NCI-H187 (cell line): ENCODE results near the gene ARHGAP8.

Experiments used
- DNase-seq, 2 experiments: peaks; one replicate each; lab custom pipeline; 2025; lab: John Stamatoyannopoulos, UW

Gene ARHGAP8

DNA sequence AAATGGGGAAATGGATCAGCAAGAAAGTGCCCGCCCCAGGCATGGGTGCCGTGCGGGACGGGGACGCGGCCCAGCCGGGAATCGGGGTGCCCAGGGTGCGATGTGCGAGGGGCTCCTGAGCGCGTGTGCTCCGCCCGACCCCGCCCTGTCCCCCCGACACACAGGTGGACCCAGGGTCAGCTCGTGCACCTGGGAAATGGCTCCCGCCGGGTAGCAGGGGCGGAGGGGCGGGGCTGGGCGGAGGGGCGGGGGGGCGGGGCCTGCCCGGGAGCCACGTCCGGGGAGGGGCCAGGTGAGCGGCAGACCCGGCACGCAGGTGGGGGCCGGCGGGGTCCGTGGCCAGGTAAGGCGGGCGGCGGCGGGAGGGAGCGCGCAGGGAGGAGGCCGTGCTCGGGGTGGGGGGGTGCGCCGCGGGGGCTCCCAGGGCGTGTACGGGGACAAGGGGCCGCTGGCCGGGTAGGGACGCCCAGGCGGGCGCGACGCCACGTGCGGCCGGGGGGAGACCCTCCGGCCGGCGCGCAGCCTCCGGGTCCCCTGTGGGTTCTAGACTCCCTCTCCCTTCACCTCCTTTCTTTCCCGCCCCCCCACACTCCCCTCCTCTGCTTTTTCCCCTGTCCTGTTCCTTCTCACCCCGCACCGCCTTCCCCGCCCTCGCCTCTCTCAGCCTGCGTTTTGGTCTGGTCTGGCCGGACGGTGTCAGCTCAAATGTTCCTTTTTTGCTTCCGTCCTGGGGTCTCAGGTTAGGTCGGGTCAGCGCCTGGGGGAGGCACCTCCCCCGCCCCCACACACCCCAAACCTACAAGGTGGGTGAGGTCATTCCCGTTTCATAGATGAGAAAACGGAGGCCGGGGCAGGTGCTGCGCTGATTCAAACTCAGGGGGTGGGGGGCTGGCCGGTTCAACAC, at the start of gene ARHGAP8:
ARHGAP8 (plus strand) TSS at position 291 of the 904 bp plus-strand sequence. CDS start 33,953 bp downstream, outside the sequence.
- DNase-seq = peak in 1 of 2 experiments; percentile 40

DNA sequence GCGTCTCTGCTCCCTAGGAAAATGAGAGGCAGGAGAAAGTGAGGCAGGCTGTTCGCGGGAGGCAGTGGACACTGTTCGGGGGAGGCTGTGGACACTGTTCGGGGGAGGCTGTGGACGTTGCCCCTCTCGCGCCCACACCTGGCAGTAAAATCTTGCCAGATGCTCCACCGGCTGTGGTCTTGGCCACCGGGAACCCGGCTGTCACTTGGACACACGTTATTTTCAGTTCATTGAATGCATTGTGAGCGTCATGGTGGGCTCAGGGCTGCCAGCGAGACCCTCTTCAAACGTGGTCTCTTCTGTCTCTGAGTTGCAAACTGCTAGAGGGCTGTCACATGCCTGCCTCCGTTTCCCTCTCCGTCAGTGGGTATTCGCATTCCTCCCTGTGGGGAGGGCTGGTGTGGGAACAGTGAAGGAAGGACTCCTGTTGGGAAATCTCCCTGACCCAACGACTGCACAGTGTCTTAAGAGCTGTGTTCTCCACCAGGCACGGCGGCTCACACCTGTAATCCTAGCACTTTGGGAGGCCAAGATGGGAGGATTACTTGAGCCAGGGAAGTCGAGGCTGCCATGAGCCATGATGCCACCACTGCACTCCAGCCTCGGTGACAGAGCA, 49.0 kb upstream of the ARHGAP8 start:
- DNase-seq = no peak

DNA sequence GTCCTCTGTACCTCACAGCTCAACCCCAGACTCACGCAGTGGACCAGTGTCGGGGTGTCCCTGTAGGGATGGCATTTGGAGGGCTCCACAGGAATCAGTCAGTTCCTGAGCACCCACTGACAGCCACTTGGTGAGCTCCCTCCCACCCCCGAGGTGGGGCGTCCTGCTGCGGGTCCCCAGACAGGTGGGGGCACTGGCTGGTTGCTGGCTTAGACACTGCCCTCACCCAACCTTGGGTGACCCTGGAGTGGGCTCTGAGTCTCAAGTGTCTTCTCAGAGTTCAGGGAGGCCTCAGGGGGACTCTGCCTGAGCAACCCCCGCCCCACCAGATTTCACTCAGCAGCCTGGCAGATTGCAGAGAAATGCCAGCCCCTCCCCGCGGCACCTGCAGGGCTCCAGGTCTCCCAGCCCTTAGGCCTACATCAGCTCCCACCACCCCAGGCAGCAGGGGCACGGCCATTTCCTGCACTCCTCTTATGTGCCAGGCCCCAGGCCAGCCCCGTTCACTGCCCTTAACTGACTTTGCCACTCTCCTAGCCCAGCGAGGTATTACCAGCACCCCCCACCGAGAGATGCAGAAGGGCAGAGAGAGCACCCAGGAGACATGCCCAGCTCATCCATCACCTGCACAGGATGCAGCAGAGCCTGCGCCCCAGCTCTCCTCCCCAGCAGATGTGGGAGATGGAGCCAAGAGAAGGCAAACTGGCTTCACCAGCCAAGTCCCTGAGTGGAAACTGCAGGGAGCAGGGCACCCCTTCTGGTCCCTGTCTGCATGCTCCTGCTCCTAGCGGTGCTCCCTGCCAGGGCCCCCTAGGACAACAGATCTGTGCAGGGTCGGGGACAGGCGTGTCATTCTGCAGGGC, 48.0 kb upstream of the ARHGAP8 start:
- DNase-seq = no peak

DNA sequence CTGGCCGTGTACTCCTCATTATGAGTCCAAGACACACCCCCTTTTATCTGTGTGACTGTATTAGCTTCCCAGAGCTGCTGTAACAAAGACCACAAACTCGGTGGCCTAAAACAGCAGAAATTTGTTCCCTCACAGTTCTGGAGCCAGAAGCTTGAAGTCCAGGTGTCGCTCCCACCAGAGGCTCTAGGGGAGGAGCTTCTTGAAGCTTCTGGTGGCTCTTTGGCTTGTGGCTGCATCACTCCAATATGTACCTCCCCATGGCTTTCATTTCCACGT, 47.4 kb upstream of the ARHGAP8 start:
- DNase-seq = no peak

DNA sequence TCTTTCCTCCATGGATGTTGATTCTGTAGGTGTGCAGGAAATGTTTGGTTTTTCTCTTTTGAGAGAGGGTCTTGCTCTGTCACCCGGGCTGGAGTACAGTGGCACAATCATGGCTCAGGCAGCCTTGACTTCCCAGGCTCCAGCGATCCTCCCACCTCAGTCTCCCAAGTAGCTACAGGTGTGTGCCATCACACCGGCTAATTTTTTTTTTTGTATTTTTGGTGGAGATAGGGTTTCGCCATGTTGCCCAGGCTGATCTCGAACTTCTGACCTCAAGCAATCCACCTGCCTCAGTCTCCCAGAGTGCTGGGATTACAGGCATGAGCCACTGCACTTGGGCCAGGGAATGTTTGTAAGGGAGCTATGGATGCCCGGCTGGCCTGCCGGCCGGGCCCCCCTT, 45.9 kb upstream of the ARHGAP8 start:
- no peak for DNase-seq

DNA sequence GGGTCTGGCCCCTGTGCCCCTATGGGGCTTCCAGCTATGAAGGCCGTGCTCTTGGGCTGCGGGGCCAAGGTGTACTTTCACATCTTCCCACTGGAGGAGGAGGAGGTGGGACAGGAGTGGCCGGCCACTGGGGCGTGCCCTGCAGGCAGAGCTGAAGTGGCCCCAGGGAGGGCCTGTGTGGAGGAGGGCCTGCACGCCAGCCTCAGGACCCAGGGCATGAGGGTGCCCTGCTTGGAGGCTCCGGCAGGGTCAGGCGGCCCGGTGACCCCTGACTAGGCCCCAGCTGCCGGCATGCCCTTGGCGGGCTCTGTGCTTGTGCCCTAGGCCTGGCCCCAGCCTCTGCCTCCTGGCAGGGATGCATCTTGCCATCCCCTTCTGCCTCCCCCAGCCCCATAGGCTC, 45.2 kb upstream of the ARHGAP8 start:
- no peak for DNase-seq

DNA sequence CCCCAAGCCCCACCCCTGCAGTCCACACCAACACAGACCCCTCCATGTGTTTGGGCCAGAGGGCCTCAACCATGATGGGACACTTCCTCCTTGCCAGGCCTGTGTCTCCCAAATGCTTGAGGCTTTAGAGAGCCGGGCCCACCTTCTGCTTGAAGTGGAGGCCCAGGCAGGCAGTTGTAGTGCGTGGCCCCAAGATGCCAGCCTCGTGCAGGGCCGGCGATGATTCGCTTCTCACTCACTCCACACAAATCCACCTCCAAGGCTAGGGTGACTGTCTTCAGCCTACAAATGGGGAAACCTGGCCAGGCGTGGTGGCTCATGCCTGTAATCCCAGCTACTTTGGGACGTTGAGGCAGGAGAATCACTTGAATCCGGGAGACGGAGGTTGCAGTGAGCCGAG, 44.6 kb upstream of the ARHGAP8 start:
- DNase-seq = no peak

DNA sequence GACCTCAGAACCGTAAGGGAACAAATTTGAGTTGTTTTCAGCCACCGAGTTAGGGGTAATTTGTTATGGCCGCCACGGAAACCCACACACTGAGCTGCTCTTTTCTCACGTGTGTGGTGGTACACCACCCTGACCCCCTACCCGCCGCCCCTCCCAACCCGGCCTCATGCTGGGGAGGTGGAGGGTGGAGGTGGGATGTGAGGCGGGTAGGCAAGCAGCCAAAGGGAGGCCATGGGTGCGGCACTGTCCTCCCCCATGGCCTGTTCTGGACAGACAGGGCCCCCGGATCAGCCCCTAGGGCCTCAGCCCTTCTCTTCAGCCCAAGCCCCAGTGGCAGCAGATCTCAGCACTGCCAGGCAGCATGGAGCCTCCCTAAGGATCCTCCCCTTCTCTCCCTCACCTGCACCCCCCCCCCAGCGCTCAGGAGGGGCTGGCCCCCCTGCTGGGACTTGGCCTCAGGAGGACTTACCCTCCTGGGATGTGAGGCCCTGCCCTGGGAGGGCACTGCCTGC, 42.4 kb upstream of the ARHGAP8 start:
- DNase-seq = no peak

DNA sequence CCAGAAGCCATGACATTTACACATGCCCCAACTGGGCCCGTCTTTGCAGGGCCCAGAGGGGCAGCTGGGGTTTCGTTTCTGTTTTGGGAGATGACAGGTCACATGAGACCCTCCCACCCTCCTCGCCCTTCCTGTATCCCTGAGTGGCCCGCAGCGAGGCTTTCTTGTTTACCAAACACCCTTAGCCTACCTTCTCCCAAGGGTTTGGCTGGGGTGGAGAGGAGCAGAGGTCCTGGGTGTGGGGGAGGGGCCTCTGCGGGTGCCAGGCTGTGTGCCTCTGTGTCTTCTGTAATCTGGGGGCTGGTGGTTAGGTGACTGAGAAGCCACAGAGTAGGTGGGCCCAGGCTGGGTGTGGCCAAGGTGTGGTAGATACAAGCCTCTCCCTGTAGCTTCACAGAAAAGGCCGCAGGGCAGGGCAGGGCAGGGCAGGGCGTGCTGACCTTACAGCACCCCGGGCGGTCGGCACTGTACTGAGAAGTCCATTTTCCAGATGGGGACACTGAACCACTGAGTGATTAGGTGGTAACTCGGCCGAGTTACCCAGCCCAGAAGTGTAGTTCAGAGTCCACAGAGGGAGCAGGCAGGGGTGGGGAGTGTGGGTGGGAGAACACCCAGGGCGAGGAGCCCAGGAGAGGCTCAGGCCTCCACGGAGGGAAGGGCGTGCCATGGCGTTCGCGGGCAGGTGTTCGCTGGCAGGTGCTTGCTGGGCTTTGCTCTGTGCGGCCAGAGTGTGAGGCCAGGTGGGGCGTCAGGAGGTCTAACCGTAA, 41.7 kb upstream of the ARHGAP8 start:
- DNase-seq = no peak

DNA sequence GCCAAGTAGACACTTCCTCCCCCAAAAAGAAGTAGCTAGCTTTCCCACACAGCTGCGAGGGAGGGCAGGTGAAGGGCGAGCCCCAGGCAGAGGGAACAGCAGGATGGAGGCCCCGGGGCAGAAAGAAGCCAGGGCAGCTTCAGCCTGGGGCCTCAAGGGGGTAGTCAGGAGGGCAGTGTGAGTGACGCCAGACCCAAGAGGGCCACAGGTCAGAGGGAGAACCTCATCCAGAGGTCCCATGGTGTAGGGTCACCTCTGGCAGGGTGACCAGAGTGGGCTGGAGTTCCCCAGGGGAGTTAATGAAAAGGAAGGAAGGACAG, 41.2 kb upstream of the ARHGAP8 start:
- DNase-seq = no peak

DNA sequence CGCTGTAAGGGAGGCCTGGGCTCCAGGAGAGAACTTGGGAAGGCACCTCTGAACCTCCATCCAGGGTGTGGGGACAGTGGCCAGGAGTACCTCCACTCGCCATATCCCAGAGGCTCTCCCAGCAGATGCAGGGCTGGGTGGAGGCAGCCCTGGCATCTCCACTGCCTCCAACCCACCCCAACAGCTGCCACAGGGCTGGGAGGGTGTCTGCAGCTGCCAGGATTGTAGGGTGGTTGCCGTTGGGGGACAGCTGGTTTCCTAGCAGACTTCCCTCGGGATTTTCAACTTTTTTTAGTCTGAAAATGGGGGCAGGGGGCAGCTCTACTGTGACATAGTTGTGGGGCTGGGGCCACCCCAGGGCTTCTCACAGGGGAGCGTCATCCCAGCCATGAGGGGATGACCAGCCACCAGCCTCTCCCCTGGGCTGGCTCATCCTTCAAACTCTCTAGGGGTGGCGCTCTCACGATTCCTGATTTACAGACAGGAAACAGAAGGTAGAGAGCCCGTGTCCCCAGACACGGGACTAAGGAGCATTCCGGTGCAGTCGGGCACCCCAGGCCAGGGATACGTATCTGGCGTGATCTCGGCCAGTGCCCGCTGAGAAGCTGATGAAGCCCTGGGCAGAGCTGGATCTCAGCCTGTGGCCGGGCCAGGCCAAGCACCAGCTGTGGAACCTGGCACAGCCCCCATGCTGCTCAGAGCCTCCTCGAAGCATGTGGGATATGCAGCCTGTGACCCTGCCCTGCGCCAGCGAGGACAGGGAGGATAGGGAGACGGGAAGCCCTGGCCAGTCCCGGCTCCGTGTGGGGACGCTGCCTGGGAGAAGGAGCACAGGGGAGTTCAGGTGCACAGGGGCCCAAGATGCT, 40.5 kb upstream of the ARHGAP8 start:
- DNase-seq = no peak

DNA sequence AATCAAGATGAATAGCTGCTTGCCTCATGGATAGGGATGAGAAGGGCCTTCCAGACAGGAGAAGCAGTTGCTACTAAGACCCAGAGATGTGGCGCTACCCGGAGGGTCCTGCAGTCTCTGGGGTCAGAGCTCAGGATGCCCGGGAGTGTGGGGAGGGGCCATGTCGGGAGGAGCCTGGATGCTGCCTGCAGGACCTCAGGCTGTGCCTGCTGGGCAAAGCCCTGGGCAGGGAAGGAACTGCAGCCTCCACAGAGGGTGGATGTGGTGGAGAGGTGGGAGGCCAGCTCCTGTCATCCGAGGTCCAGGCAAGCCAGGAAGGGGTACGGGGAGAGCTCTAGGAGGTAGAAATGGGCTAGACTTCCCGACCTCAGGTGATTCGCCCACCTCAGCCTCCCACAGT, 39.4 kb upstream of the ARHGAP8 start:
- no peak for DNase-seq

DNA sequence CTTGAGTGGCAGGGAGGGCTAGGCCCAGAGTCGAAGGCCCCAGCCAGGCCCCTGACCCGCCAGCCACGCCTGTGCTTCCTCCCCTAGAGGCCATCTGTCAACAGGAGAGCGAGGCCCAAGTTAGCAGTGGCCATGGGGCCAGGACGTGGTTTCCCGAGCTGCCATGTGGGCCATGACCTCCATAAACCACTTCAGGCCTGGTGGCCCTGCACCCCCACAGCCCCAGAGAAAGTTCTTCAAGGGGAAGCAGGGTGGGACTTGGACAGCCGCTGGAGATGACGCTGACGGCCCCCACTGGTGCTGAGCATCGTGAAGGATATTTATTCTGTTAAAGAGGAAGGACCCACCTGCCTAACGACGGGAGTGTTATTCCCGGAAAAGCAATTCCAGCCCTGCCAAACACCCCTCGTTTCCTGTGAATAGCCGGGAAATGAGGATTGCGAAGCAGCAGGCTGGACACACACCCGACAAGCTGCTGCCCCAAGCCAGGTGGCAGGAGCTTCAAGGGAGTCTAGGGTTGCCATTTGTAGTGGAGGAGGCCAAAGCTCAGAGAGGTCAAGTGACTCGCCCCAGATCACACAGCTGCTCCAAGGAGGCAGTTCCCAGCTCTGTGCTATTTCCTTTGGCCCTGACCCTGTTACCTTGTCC, 37.5 kb upstream of the ARHGAP8 start:
- DNase-seq = no peak

DNA sequence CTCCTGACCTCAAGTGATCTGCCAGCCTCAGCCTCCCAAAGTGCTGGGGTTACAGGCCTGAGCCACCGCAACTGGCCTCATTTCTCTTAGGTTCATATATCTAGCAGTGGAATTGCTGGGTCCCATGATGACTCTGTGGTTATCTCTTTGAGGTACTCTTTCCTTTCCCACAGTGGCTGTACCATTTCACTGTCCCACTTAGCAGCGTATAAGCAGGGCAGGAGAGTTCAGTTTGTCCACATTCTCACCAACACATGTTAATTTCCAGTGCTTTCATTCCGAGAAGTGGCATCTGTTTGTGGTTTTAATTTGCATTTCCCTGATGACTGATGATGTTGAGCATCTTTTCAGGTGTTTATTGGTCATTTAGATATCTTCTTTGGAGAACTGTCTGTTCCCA, 34.0 kb upstream of the ARHGAP8 start:
- DNase-seq = no peak

DNA sequence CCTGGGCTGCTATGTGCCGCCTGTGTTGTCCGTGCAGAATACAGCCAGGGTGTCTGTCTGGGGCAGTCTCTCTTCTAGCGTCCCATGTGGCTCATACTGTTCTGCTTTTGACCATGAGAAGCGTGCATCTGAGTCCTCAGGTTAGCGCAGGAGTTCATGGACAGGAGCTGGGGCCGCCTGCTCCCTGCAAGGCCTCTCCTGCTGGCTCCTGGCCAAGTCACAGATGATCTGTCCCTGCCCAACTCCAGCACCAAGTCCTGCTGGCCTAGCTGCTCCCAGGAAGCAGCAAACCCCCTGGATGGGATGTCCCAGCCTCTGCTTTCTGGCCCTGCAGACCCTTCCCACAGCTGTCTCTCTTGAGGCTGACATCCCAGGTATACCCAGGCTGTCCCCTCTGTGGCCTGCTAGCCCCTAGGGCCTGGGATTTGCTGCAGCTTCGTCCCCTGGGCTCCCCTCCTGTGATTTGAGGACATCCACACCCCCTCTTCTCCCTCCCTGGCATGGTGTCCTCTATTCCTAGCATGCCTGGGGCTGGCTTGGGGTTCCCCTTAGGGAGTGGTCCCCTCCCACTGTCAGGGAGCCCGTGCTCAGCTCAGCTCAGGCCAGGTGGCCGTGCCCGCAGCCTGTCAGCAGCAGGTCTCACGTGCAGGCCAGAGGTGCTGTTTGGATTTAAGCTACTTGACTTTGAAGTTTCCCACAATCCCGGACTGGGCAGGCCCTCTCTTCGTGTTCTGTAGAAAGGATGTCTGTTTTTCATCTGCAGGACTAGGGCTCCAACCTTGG, 32.6 kb upstream of the ARHGAP8 start:
- DNase-seq = no peak

DNA sequence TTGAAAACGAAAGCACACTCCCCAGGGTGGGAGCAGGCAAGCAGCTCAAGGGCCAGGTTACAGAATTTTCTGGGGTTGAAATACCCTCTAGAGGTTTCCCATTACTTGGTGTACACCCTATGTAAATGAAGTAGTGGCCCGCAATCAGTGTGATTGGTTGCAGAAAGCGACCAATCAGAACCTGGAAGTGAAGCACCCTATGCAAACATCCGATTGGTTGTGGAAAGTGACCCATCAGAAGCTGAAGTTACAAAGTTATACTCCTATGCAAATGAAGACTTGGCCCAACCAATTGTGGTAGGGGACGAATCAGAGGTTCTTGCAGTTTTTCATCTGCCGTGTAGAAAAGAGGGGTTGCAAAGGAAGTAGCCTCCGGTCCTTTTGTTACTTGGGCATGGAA, 31.2 kb upstream of the ARHGAP8 start:
- DNase-seq = no peak

DNA sequence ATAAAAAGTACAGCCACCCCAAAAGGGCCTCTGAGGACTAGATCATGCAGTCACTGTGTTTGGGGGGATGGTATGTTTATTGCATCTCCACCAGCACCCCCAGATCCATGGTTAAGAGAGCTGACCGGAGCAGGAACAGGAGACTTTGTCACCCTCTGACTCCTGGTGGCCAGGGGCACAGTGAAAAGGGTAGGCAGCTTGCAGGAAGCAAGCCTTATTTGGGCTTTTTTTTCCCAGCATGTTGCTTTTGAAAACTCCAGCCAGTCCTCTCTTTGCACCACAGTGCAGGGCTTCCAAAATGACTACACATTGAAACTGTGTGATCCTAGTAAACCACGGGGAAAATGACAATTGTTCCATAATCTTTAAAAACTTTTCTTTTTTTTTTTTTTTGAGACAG, 29.8 kb upstream of the ARHGAP8 start:
- no peak for DNase-seq

DNA sequence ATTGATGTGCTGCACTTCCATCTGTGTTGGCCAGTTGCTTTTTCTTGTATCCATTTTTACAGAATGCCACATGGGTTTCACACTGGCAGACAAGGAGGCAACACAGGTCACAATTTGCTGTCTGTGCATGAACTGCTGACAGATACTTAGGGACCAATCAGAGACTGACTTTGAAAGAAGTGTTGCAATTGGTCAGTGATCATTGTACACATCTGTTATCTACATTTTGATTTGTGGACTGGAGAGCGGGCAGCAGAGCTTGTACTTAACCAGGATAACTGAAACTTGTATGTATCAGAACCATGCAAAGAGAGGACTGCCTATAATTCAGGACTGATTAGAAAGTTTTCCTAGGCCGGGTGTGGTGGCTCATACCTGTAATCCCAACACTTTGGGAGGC, 28.6 kb upstream of the ARHGAP8 start:
- no peak for DNase-seq

DNA sequence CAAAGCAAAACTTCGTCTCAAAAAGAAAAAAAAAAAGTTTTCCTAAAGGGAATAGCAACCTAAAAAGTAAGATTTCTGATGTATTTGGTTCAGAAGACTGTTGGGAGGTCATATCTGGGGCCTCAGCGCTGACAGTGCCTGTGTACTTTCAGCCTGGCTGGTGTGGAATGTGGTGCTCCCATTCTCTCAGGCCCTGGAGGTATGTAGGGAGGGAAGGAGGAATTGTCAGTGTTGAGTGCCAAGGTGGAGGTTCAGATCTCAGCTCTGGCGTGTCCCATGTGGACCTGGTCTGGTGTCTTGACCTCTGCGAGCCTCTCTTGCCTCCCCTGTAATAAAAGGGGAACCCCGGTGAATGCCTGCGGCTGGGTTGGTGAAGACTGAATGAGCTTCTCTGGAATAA, 28.0 kb upstream of the ARHGAP8 start:
- no peak for DNase-seq

DNA sequence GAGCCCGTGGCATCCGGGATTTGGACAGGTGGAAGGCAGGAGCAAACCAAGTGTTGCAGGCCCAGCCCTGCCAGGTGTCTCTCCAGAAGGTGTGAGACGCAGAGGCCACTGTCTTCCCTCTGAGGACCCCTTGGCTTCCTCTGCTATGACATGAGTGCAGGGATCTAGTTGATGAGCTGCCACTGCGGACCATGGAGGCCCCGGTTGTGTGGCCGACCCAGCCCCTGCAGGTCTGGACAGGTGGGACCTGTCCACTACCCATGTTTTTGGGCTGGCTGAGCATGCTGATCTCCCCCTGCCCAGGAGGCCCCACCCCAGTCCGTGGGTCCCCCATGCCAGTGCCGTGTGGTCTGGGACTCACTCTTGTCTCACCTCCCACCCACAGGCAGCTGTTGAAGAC, 27.5 kb upstream of the ARHGAP8 start:
- no peak for DNase-seq
